ENCODE measurements around the gene B4GALNT1. TPM values are rescaled to one million over a fixed set of nuclear protein-coding genes. Genes with fewer than 3 reads are reported as not detected.

Gene B4GALNT1
- polyA plus RNA-seq, 3 donors: not detected

DNA sequence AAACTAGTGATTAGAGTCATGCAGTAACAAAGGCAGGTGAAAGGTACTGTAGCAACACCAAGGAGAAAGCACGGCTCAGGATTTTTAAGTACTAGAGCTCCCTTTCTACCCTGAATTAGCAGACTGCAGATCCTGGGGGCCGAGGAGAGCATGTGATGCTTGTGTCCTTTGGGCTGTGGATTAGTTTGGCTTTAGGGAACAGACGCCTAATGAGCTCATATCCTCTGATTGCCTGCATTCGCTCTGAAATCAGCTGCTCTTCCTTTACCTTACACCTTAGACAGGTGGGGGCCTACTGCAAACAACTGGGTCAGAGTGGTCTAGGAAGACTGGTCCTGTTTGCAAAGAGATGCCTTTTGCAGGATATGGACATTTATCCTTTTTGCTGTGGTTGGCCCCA is 39.8 kb downstream of the B4GALNT1 start:
- H3K4me1 Mint-ChIP-seq: peaks cover 25% of the 10 kb centered on the region
- Histone ChIP-seq H2AFZ (ENCODE audit: insufficient read depth, low read depth, low read length, poor library complexity, severe bottlenecking) (no peak overlapping the region), H3K4me3 (replicated peaks in 1 of 3; ENCODE audit: low read depth in 2 of 3, low read length in 3 of 3) (no peak overlapping the region), H3K27ac (ENCODE audit: low read depth in 1 of 2, low read length in 2 of 2) (no peak overlapping the region), H3K9me3 (replicated peaks in 1 of 2; ENCODE audit: control insufficient read depth in 1 of 2, insufficient read depth in 1 of 2, low read length in 2 of 2) (no peaks in the 10 kb centered on the region), H3K27me3 (ENCODE audit: control insufficient read depth in 2 of 2, insufficient read depth in 2 of 2, low read length in 2 of 2) (no peaks in the 10 kb centered on the region), H3K9ac (ENCODE audit: insufficient read depth, low read length, poor library complexity, severe bottlenecking) (no peak overlapping the region), H3K36me3 (replicated peaks in 1 of 2; ENCODE audit: control insufficient read depth in 1 of 2, insufficient read depth in 2 of 2, low read length in 2 of 2) (peaks cover 29 to 43% of the 10 kb centered on the region in 2 donors), H4K20me1 (ENCODE audit: insufficient read depth, low read length) (no peaks in the 10 kb centered on the region), H3K4me2 (replicated peaks; ENCODE audit: extremely low read depth, low read length, poor library complexity, severe bottlenecking) (no peak overlapping the region), H3K4me1 (ENCODE audit: control insufficient read depth in 1 of 2, insufficient read depth in 2 of 2, low read length in 2 of 2) (peaks cover 16 to 21% of the 10 kb centered on the region in 2 donors), H3K79me2 (ENCODE audit: insufficient read depth, low read length) (peaks cover 4% of the 10 kb centered on the region)
- no peak overlapping the region for H3K4me3 Mint-ChIP-seq
- no peak overlapping the region for H3K27ac Mint-ChIP-seq
- intact Hi-C loops (cut with micrococcal nuclease): no loop called here
- H3K27me3 Mint-ChIP-seq (ENCODE audit: low read depth in 3 of 3): peaks cover 2 to 9% (median 7%) of the 10 kb centered on the region in 3 donors
- peaks cover 33 to 40% of the 10 kb centered on the region in 2 donors for H3K36me3 Mint-ChIP-seq
- no peak for DNase-seq
- no peak for TF ChIP-seq CTCF (IDR thresholded peaks at IDR 0.05)
- H3K9me3 Mint-ChIP-seq: no peaks in the 10 kb centered on the region
- 80% methylated on average over 1 of the region's 4 CpGs for WGBS (ENCODE audit: insufficient coverage)

DNA sequence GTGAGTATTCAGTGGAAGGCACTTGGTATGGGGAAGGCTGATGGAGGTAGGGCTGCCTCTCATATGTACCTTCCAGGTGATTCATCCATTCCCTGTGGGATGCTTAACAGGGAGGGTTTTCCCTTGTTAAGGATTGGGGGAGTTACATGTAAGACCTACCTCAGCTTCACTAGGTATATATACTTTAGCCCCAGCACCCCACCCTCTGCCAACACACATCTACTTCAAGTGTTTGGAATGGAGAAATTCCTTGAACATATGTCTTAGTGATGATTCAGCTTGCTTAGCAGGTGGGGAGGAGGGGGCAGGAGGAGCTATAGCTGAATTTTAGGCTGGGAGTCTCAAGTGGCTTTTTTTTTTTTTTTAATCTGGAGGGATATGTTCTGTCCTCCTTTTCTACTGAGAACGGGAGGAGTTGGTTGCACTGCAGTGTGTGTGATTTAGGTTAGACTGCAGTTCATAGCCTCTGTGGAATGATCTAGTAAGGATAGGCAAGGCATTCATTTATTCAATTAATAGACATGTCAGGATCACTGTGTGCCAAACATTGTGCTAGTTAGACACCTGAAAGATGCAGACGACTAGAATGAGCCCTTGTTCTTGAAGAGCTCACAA is 40.3 kb downstream of the B4GALNT1 start:
- Histone ChIP-seq H2AFZ (ENCODE audit: insufficient read depth, low read depth, low read length, poor library complexity, severe bottlenecking) (no peak overlapping the region), H3K9me3 (replicated peaks in 1 of 2; ENCODE audit: control insufficient read depth in 1 of 2, insufficient read depth in 1 of 2, low read length in 2 of 2) (no peaks in the 10 kb centered on the region), H3K9ac (ENCODE audit: insufficient read depth, low read length, poor library complexity, severe bottlenecking) (no peak overlapping the region), H3K36me3 (replicated peaks in 1 of 2; ENCODE audit: control insufficient read depth in 1 of 2, insufficient read depth in 2 of 2, low read length in 2 of 2) (peaks cover 23 to 38% of the 10 kb centered on the region in 2 donors), H3K4me1 (ENCODE audit: control insufficient read depth in 1 of 2, insufficient read depth in 2 of 2, low read length in 2 of 2) (peaks cover 16 to 21% of the 10 kb centered on the region in 2 donors), H3K79me2 (ENCODE audit: insufficient read depth, low read length) (peaks cover 4% of the 10 kb centered on the region), H3K4me3 (replicated peaks in 1 of 3; ENCODE audit: low read depth in 2 of 3, low read length in 3 of 3) (no peak overlapping the region), H3K27me3 (ENCODE audit: control insufficient read depth in 2 of 2, insufficient read depth in 2 of 2, low read length in 2 of 2) (peaks cover 0 to 4% of the 10 kb centered on the region in 2 donors), H4K20me1 (ENCODE audit: insufficient read depth, low read length) (no peaks in the 10 kb centered on the region), H3K4me2 (replicated peaks; ENCODE audit: extremely low read depth, low read length, poor library complexity, severe bottlenecking) (no peak overlapping the region), H3K27ac (ENCODE audit: low read depth in 1 of 2, low read length in 2 of 2) (no peak overlapping the region)
- intact Hi-C loops (cut with micrococcal nuclease): no loop called here
- no peak for TF ChIP-seq CTCF (IDR thresholded peaks at IDR 0.05)
- H3K9me3 Mint-ChIP-seq: no peaks in the 10 kb centered on the region
- no peak overlapping the region for H3K4me3 Mint-ChIP-seq
- WGBS (ENCODE audit: insufficient coverage): 100% methylated on average over 1 of the region's 2 CpGs
- H3K27ac Mint-ChIP-seq: no peak overlapping the region
- H3K27me3 Mint-ChIP-seq (ENCODE audit: low read depth in 3 of 3): peaks cover 2 to 9% (median 7%) of the 10 kb centered on the region in 3 donors
- DNase-seq: no peak
- H3K4me1 Mint-ChIP-seq: peaks cover 25% of the 10 kb centered on the region
- H3K36me3 Mint-ChIP-seq: peaks cover 30 to 35% of the 10 kb centered on the region in 2 donors
